ENCODE results near the gene UQCR11. TPM values are rescaled to one million over a fixed set of nuclear protein-coding genes. Genes with fewer than 3 reads are reported as not detected.

UQCR11 gene
- total RNA-seq = 61.8 TPM

DNA sequence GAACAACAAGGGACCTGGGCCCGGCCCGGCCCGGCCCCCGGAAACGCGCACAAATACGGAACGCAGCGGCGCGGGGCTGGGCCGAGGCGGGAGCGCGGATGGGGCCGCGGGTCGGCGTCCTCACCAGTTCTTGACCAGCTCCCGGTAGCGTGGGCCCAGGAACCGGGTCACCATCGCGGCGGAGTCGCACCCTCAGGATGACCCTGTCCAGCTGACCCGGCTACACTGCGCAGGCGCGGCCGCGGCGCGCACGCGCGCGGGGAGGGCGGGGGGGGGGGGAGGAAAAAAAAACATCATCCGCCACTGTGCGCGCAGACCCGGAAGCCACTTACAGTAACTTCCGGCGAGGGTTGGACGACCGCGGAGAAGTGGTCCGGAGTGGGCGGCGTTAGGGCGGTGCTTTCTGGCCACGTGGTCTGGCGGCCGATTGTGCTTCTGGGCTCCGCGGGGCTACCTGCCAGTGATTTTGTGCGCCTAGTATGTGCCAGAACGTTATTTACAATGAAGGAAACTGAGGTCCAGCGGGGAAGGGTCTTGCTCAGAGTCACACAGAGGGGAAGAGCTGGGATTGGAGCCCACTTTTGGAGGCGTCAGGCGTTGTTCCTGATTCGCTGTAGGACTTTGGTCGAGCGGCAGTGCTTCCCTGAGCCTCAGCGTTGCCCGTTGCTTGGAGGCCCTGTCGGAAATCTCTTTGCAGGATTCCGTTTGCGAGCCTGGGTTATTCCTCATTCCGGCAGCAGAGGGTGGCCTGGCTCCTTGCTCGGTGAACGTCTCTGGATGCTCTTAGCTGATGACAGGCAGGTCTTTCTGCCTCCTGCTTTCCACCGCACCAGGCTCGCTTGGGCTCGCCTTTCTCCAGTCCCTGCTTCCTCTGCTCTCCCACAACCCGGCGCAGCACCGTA lies at the start of gene UQCR11:
Gene UQCR11, minus strand, starts transcription at position 227 of the 902 bp plus-strand sequence. Its CDS starts 53 bp downstream, at position 174.

DNA sequence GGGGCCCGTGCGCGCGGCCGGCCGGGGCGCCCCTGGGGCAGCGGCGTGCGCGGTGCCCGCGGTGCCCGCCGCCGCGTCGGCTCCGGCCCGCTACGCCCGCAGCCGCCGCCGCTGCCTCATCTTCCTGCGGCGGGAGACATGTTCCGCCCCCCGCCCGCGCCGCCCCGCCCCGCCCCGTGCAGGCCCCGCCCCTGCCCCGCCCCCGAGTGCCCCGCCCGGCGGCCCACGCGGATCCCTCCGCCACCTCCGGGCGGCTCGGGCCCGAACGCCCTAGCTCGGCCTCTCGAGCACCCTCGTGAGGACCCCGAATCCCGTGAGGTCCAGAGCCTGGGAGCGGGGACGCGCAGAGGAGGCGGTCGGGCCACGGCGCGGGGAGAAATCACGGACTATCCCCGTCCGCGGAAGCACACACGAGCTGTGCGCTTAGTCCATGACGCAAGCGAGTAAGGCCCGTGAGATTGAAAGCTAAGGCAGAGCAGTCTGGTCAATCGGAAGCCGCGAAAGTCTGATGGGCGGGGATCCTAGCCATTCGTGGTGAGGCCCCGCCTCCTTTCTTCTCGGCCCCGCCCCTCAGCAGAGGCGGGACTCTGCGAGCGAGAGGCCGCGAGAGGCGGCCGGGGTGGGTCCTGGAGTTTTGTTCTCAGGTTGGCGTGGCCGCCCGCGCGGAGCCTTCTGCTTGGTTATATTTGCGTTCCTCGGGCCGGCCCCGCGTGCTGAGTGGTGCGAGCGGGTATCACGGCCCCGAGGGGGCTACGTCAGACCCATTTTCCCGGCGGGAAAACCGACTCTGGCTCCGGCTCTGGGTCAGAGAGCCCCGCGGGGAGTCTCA lies 47.4 kb upstream of the UQCR11 start, which contains the start of gene TCF3:
Gene TCF3, minus strand, starts transcription at position 145 of the 829 bp plus-strand sequence. CDS start 2,367 bp downstream, outside the sequence.

DNA sequence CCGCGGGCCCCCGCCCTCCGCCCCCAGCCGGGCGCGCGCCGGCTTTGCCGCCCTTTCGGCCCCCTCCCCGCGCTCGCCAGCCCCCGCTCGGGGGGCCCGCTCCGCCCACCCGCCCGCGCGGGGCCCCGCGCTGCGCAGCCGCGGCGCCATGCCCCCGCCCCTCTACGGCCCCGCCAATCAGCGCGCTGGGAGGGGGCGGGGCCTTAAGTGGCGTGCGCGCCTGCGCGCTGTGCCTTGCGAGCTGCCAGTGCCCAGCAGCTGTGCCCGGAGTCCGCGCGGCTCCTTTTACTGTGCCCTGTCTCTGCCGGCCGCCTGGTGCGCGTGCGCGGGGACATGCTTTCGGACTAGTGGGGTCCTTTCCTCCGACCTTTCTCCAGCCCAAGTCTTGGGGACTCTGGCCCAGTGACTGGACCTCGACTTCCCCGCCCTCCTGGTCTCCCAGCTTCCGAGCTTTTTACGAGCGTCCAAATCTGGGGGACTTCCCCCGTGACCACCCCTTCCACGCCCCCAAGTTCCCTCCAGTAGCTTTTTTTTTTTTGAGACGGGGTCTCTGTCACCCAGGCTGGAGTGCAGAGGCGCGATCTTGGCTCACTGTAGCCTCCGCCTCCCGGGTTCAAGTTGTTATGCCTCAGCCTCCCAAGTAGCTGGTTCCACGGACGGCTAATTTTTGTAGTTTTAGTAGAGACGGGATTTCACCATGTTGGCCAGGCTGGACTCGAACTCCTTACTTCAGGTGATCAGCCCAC lies 12.3 kb downstream of the UQCR11 start, which contains the start of gene MBD3:
Gene MBD3, minus strand, starts transcription at position 111 of the 746 bp plus-strand sequence. CDS start 234 bp downstream, outside the sequence.

GRCh38 chr19:1568320-1569019 lies 36.8 kb downstream of the UQCR11 start, which contains the start of gene MEX3D:
TSS of gene MEX3D (minus strand) at chr19:1568325. CDS start at chr19:1568058, 267 bp downstream.

Small RNAs within 50 kb of the gene (small RNA-seq; reads per million reads assigned to genes)
- gene AC005943.2 (not detected), gene RN7SL477P (not detected), gene RNU6-1223P (not detected)

Other genes with a start within 250 kb of the UQCR11 start
- 44.8 TPM for gene NDUFS7, start 221.6 kb downstream of the UQCR11 start, total RNA-seq
- 22.1 TPM for gene GAMT, start 203.9 kb downstream of the UQCR11 start, total RNA-seq
- gene DAZAP1, start 197.9 kb downstream of the UQCR11 start, total RNA-seq = 27.2 TPM
- 300 TPM for gene RPS15, start 167.1 kb downstream of the UQCR11 start, total RNA-seq
- gene APC2, start 155.3 kb downstream of the UQCR11 start, total RNA-seq = 122 TPM
- 22.8 TPM for gene C19orf25, start 126.2 kb downstream of the UQCR11 start, total RNA-seq
- 3.9 TPM for gene PCSK4, start 115.1 kb downstream of the UQCR11 start, total RNA-seq
- 5.1 TPM for gene REEP6, start 114.3 kb downstream of the UQCR11 start, total RNA-seq
- gene ADAMTSL5, start 92.4 kb downstream of the UQCR11 start, total RNA-seq = not detected
- gene PLK5, start 81.4 kb downstream of the UQCR11 start, total RNA-seq = 0.23 TPM
- gene MEX3D, start 37.1 kb downstream of the UQCR11 start, total RNA-seq = 33.9 TPM
- 42.4 TPM for gene MBD3, start 12.6 kb downstream of the UQCR11 start, total RNA-seq
- gene TCF3, start 47.2 kb upstream of the UQCR11 start, total RNA-seq = 27.0 TPM
- 0.23 TPM for gene ONECUT3, start 148.0 kb upstream of the UQCR11 start, total RNA-seq
- gene ATP8B3, start 206.8 kb upstream of the UQCR11 start, total RNA-seq = 0.69 TPM
- gene REXO1, start 243.0 kb upstream of the UQCR11 start, total RNA-seq = 9.2 TPM

Data from diencephalon (tissue), 1 donor.